Endometrial microvascular endothelial cells (primary cell): ENCODE data around the gene ABRAXAS1. TPM values are rescaled to one million over a fixed set of nuclear protein-coding genes. Genes with fewer than 3 reads are reported as not detected.
"Not testable (repeated sequence)": the region's sequence is repeated elsewhere in the genome, so short reads cannot be mapped to it uniquely, and the experiment has no call there.

Experiments used
- in situ Hi-C: cut with HindIII; loops from 2 replicates; pipeline ENCODE4 v1.10.0; 2017; ENCODE audit warnings: low sequenced_read_pairs, low pct_unique_long_range_greater_than_20kb; ENCODE audit errors: inconsistent ontology term
- total RNA-seq: library from RNA; depleted of rRNA; stranded (reverse); fragments of >200 nt; gene quantifications from one replicate; pipeline ENCODE4 v1.2.3, GENCODE V29; 2015; ENCODE audit errors: inconsistent ontology term

Gene ABRAXAS1
- 19.5 TPM for total RNA-seq

DNA sequence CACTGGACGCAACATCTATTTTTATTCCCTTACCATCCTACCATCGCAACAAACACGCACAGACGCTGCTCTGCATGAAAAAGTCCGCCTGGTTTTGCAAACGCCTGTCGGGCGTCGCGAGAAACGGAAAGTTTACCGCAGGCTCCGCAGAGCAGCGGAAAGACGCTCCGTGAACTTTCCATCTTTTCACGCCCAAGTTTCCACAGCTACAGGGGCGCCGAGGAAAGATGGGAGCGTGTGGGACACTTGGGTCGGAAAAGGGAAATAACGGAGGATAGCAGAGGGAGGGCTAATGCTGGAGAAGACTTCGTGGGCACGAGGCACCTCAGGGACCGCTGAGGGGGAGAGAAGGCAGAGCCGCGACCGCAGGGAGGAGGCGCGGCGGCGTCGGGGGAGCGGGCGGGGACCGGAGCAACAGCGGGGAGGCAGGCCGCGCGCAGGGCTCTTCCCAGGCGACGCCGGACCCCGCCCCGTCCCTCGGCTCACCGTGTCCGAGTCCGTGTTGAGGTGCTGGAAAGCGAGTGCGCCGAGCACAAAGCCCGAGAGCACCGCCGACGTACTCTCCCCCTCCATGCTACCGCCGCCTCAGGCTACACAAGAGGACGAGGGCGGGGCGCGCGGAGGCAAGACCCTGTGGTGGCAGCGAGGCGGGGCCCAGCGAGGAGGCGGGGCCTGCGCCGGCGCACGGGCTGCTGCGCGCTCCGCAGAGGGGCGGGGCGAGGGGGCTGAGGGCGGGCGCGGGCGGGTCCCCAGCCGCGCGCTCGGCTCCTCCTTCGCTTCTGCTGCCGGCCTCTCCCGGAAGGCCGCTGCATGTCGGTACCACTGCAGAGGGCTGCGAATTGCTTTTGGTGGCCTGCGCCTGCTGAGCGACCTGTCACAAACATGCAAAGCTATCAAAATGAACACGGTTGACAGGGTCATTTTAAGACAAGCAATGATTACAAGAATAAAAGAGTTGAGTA is at the start of gene ABRAXAS1:
ABRAXAS1 (minus strand) TSS at position 601 of the 962 bp plus-strand sequence; CDS start at position 573, 28 bp downstream.
- in situ Hi-C loops: no loop called here

DNA sequence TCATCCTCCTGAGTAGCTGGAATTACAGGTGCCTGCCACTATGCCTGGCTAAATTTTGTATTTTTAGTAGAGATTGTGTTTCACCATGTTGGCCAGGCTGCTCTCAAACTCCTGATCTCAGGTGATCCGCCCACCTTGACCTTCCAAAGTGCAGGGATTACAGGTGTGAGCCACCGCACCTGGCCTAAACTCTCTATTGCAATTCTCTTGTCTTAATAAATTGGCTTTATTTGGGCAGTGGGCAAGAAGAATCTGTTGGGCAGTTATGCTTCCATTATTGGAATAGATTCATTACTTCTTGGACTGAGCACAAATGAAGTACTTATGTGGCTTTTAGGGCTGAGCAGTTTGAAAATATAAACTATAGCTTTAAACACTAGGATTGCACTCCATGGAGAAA is 42.8 kb upstream of the ABRAXAS1 start:
- in situ Hi-C loops: no loop called here

DNA sequence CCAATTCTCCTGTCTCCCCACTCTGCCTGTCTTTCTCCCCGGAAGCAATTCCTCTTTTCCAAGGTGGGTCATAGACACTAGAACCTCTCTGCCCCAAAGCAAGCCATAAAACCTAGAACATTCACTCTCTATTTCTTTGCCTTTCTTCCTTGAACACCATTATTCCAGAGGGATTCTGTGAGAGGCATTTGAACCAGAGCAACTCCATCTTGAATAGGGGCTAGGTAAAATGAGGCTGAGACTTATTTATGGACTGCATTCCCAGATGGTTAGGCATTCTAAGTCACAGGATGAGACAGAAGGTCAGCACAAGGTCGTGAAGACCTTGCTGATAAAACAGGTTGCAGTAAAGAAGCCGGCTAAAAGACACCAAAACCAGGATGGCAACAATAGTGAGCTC is 37.3 kb upstream of the ABRAXAS1 start:
- in situ Hi-C loops: no loop called here

DNA sequence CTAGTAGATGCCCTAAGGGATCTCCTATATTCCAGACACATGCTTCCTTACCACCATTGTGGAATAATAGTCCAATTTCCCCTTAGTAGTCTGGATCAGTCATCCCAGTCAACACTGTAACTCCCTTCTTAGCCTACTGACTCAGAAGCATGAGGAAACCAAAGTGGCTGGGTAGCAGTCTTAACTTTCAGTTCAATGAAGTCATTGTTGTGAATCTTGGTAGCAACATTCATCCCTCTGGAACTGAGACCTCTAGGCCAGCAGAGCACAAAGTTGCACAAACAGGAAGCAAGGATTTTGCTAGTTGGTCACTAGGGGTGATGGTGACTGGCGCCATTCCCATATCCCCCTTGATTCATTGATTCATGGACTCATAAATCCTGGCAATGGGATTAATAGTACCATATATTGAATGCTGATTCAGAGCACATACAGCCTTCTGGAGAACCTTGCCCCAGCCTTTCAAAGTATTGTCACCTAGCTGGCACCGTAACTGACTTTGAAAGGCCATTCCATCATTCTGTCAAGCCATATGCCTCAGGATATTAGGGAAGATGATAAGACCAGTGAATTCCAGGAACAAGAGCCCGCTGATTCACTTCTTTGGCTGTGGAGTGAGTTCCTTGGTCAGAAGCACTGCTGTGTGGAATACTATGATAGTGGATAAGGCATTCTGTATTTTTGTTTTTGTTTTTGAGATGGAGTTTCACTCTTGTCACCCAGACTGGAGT is 31.3 kb upstream of the ABRAXAS1 start:
- in situ Hi-C loops: no loop called here

DNA sequence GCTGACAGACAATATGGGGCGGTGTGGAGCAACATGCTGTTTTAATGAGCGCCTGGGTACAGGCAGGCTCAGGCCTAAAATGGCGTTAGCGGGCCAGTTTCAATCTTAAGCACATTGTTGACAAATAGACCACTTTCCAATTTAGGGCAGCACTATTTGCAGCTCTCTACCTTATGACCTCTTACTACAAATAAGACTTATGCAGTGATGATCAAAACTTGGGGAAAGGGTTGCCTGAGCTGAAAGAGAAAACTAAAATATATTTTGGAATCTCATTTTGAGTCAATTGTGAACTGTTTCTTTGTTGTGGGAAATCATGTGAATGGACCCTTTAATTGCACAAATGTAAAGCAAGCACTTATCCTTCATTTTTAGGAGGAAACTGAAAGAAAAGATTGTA is 25.5 kb upstream of the ABRAXAS1 start:
- in situ Hi-C loops: no loop called here

DNA sequence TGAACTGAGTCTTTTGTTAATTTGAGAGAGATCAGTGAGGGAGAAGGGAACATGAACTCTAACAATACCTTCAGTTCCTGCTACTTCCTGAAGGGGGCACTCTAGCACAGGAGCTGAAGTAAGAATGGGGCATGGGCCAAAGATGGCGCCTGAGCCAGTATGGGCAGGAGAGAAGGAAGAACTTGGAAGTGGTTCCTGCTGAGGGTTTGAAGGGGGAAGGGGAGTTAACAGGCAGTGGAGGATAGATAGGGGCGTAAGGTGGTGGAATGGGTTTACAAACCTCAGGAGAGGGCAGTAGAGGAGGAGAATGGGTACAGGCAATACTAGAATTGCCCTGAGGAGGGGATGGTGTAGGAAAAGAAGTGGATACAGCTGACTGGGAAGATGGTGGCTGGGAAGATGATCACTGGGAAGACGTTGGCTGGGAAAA is 24.3 kb upstream of the ABRAXAS1 start:
- in situ Hi-C loops: not testable (repeated sequence)

DNA sequence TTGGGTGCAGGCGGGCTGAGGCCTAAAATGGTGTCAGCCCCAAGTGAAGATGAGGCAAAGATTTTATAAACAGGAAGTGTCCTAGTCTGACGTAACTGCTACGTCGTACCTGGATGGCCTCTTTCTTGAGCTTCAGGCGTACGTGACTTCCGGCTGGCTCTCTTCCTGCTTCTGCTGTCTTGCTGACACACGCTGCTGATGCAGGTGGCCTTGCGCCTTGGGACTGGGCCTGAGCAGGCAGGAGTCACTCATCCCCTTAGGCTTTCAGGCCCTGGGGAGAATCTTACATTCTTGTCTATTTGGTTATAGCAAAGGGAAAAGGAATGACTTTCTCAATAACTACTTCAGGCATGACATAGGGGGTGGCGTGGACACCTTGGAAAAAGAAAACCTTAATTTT is 20.1 kb upstream of the ABRAXAS1 start:
- in situ Hi-C loops: no loop called here

DNA sequence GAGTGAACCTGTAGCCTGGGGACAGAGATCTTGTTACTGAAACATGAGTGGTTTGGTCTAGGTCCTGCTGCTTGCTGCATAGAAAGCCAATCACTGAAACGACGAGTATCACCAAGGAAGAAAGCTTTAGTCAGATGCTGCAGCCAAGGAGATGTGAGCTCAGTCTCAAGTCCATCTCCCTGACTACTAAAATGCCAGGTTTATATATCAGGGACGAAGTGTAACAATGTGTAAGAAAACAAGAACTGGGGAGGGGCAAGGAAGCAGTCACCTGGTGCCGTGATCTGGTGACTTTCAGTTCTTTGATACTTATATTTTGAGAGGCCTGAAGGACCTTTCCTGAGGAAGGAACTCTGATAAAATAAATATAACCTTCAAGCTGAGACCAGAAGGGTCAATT is 19.6 kb upstream of the ABRAXAS1 start:
- in situ Hi-C loops: no loop called here

DNA sequence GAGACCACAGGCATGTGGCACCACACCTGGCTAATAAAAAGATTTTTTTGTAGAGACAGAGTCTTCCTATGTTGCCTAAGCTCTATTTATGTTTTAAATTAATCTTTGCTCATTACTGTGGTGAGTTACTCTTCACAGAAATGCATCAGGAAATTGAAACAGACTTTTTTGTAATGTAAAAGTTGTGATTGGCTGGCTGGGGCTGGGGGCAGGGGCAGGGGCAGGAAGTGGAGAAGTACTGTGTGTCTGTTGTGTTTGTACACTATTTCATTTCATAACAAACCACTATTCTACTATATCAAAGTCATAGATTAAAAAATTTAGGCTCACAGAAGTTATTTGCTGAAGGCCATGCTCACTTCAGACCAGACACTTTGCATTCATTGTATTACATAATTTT is 19.1 kb upstream of the ABRAXAS1 start:
- in situ Hi-C loops: no loop called here

DNA sequence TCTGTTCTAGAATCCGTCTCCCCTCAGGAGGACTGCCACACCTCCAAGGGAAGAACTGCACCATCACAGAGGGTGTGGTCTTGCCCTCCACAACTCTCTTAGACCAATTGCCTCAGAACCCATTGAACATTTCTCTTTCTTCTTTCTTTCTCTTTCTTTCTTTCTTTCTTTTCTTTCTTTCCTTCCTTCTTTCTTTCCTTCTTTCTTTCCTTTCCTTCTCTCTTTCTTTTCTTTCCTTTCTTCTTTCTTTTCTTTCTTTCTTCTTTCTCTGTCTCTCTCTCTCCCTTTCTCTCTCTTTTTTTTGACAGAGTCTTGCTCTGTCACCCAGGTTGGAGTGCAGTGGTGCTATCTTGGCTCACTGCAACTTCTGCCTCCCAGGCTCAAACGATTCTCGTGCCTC is 16.8 kb upstream of the ABRAXAS1 start:
- in situ Hi-C loops: not testable (repeated sequence)

DNA sequence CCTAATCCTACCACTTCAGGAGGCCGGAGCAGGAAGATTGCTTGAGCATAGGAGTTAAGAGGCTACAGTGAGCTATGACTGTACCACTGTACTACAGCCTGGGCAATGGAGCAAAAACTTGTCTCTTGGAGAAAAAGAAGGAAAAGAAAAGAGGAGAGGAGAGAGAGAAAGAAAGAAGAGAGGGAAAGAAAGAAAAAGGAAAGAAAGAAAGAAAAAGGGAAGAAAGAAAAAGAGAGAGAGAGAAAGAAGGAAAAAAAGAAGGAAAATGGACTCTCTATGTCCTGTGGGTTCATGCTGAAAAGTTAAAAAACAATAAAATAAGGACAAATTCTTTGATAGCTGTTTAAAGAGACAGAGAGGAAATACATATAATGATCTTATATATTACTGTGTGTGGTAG is 13.3 kb upstream of the ABRAXAS1 start:
- in situ Hi-C loops: no loop called here

DNA sequence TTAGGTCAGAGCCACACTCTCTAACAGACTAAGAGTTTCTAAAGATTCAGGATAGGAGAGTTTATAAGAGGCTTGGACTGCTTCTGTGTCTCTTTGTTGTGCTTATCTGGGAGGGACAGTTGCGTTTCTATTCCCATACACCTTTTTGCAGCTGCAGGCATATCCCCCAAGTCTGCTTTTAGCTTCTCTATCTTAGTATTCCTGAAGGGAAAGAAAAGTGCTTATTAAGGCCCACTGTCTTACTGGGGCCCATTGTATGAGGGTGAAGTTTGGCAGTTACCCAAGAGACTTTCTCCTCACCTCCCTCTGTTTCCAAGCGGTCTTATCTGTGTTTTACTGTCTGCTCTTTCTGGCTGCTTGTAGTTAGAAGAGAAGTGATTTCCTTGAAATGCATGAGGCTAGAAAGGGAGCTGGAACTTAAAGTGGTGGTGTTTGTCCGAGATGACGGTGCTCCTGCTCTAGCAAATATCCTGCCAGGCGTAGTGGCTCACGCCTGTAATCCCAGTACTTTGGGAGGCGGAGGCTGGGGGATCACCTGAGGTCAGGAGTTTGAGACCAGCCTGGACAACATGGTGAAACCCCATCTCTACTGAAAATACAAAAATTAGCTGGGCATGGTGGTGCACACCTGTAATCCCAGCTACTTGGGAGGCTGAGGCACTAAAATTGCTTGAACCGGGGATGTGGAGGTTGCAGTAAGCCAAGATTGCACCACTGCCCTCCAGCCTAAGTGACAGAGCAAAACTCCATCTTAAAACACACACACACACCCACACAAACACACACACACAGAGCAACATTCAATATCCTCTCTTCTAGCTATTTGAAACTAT is 11.4 kb upstream of the ABRAXAS1 start:
- in situ Hi-C loops: not testable (repeated sequence)

DNA sequence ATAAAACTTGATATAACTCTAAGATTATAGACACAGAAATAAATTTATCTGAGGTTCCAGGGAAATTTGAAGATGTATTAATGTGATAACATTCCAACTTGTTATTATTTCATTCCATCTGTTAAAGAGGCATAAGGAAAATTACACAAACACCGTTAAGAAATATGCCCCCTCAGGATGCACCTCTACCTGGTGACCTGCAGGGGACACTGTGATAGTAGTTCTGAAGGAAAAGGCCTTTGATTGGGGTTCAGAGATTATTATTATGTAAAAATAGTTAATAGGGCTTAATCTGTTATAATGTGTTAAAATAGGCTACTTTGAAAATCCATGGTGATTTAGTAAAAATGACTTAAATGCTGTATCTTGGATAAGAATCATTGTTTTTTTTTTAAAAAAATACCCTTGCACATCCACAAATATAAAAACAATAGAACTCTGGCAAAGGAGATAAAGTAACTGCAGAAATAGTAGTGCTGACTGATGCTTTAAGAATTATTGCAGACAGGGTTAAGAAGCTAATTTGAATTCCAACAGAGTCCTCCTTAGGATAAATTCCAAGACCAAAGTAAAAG is 6.1 kb upstream of the ABRAXAS1 start:
- in situ Hi-C loops: no loop called here

DNA sequence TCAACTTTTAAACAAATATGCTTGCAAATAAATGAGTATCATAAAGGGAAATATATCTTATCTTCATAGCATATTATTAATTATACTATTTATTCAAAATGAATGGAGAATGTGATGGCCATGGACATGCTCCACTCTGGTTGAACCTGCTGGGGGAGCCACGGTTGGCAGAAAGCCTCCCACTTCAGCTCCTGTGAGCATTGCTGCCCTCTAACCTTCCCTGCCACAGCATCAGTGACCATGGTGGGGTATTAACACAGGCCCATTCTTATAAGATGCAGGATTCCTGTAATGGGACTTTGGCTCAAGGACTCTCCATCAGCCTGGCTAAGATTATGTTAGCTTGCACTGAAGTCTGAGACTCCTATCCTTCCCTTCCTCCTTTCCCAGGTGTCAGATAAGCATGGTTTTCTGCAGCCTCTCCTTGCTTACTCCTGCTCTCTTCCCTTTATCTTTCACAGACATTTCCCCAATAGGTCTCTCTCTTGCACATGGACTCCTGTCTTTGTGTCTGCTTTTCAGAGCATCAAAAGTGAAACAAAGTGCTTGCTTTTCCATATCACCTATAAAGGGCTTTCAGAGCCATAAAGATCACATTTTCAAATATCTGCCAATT is 4.9 kb upstream of the ABRAXAS1 start:
- in situ Hi-C loops: no loop called here

DNA sequence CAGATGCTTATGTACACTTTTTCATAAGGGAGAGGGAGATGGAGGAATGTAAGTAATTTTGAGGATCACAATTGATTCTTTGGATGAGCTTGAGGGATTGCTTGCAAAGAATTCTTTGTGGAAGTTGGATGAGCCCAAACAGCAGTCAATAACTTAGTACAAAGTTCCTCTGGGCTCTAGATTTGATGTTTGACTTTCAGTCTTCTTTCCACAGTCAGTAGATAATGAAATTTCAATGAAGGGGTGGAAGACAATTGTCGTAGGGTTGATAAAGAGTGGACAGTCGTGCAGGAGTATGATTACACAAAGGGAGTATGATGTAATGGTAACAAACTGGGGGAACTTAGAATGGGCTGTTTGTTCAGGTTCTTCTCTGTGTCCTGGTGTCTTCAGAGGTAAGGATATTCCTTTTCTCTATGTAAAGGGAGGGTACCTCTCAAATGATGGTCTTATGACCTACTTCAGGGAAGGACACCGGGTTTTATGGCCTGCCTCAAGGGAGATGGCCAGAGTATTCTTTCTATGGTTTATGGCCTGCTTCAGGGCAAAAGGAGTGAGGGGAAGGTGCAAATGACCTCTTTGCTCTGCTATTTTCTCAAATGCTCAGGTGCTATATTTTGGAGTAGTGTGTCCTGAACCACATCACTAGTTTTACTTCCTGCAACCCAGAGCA is 1.7 kb upstream of the ABRAXAS1 start:
- in situ Hi-C loops: no loop called here

DNA sequence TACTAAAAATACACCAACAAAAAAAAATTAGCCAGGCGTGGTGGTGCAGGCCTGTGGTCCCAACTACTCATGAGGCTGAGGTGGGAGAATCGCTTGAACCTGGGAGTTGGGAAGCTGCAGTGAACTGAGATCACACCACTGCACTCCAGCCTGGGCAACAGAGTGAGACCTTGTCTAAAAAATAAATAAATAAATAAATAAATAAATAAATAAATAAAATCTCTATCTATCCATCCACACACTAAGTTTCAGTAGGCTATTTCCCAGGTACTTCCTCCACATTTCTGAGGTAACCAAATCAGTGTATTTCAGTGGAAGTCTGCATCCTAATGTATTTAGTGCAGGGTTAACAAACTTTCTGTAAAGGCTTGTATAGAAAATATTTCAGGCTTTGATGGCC is 10.9 kb downstream of the ABRAXAS1 start:
- in situ Hi-C loops: loop anchor here (25.0 kb wide), 1 partner anchor 187 kb away; the partner anchor contains the start of gene COQ2

DNA sequence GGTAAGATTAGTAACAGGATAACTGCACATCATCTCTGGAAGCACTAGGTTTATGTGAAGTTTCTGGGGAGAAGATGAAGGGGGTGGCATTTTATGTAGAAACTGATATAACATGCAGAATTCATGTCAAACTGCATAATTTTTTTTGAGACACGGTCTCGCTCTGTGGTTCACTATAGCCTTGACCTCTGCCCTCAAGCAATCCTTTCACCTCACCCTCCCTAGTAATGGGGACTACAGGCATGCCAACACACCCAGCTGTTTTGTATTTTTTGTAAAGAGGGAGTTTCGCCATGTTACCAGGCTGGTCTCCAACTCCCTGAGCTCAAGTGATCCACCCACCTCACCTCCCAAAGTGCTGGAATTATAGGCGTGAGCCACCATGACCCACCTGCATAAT is 11.5 kb downstream of the ABRAXAS1 start:
- in situ Hi-C loops: loop anchor here (25.0 kb wide), 1 partner anchor 186 kb away; the partner anchor contains the start of gene COQ2

DNA sequence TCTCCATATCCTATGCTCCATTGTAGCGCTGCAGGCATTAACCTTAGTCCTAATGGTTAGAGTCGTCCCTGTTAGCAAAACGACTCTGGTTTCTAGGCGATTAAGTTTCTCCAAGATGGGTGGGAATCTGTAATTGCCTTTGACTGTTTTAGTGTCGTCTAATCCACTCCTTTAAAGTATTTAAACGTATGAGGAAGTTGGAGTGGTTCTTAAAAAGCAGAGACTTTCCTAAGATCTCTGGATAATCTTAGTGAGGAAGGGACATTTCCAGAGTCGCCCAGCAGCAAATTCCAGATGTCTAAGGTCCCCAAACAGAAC is 28.8 kb downstream of the ABRAXAS1 start:
- in situ Hi-C loops: loop anchor here (25.0 kb wide), 1 partner anchor 169 kb away; the partner anchor contains the start of gene COQ2
